OCI-LY7 (cell line): ENCODE data around the gene PARVG. TPM values are rescaled to one million over a fixed set of nuclear protein-coding genes. Genes with fewer than 3 reads are reported as not detected.

Source experiments
- BruUV-seq: library from RNA; stranded (reverse); fragments of 400-500 nt; replicated peaks from 2 replicates; lab custom pipeline; 2021; lab: Mats Ljungman, UMichigan
- CTCF ChIA-PET: fragments of 300-600 bp; sonication (Branson Sonifier 250); formaldehyde crosslinking; loops from one replicate; lab custom pipeline; 2022; ENCODE audit warnings: antibody characterized with exemption; ENCODE audit not compliant: unreplicated experiment; lab: Charles Lee
- POLR2A ChIA-PET: fragments of 300-600 bp; sonication (Branson Sonifier 250); formaldehyde crosslinking; loops from one replicate; lab custom pipeline; 2022; ENCODE audit warnings: antibody characterized with exemption; lab: Charles Lee
- DNase-seq: peaks from one replicate; pipeline ENCODE4 v3.0.0-alpha.2; 2015; ENCODE audit warnings: low spot score
- H2AFZ ChIP-seq: fragments of 200-600 bp; sonication (generic), shearing (Covaris generic); 2 replicates; pipeline ENCODE4 v1.6.1; 2014; ENCODE audit warnings: mild to moderate bottlenecking, antibody characterized with exemption, low read length, moderate library complexity
- H3K27ac ChIP-seq: fragments of 200-600 bp; sonication (generic); 2 replicates; pipeline ENCODE4 v1.5.1; 2014; ENCODE audit warnings: mixed run types, low read depth, mild to moderate bottlenecking, moderate library complexity, low read length, inconsistent platforms; ENCODE audit not compliant: poor library complexity, severe bottlenecking
- H3K36me3 ChIP-seq: fragments of 200-600 bp; sonication (generic); 2 replicates; pipeline ENCODE4 v1.6.1; 2014; ENCODE audit warnings: mild to moderate bottlenecking, antibody characterized with exemption, low read length, moderate library complexity, mixed read lengths; ENCODE audit not compliant: insufficient read depth
- H3K4me1 ChIP-seq: fragments of 200-600 bp; sonication (generic); 2 replicates; pipeline ENCODE4 v1.5.1; 2014; ENCODE audit warnings: mild to moderate bottlenecking, low read length; ENCODE audit not compliant: insufficient read depth, poor library complexity, severe bottlenecking
- H3K4me2 ChIP-seq: fragments of 200-600 bp; sonication (generic); 2 replicates; pipeline ENCODE4 v1.6.1; 2014; ENCODE audit warnings: mild to moderate bottlenecking, low read length
- H3K4me3 ChIP-seq: fragments of 200-600 bp; sonication (generic); 2 replicates; pipeline ENCODE4 v1.5.1; 2014; ENCODE audit warnings: mild to moderate bottlenecking, low read depth, low read length; ENCODE audit not compliant: poor library complexity, severe bottlenecking
- H3K79me2 ChIP-seq: fragments of 200-600 bp; sonication (generic); 2 replicates; pipeline ENCODE4 v1.6.1; 2016; ENCODE audit warnings: low read depth, mild to moderate bottlenecking, low read length, moderate library complexity, mixed read lengths; ENCODE audit not compliant: insufficient read depth
- H3K9me2 ChIP-seq: fragments of 200-600 bp; sonication (generic); 2 replicates; pipeline ENCODE4 v1.6.1; 2016; ENCODE audit warnings: mild to moderate bottlenecking, low read length, mixed read lengths; ENCODE audit not compliant: insufficient read depth
- H3K9me3 ChIP-seq: fragments of 200-600 bp; sonication (generic); 2 replicates; pipeline ENCODE4 v1.6.1; 2014; ENCODE audit warnings: mild to moderate bottlenecking, mixed run types, low read length, mixed read lengths
- H4K20me1 ChIP-seq: fragments of 200-600 bp; sonication (generic); 2 replicates; pipeline ENCODE4 v1.6.1; 2014; ENCODE audit warnings: mild to moderate bottlenecking, antibody characterized with exemption, low read length, moderate library complexity, mixed read lengths; ENCODE audit not compliant: insufficient read depth
- EZH2phosphoT487 ChIP-seq: fragments of 200-600 bp; sonication (generic); IDR thresholded peaks from 2 replicates; pipeline ENCODE4 v1.6.1; 2018; ENCODE audit warnings: low read depth, borderline replicate concordance, mild to moderate bottlenecking, mixed run types, antibody characterized with exemption, low read length, moderate library complexity, mixed read lengths
- intact Hi-C: fragments of 100-400 bp; cut with micrococcal nuclease; formaldehyde crosslinking; loops from one replicate; pipeline ENCODE4 v1.10.0; 2022; ENCODE audit not compliant: unreplicated experiment
- total RNA-seq, 2 experiments: library from RNA; depleted of rRNA in 1 of 2; stranded (reverse); fragments of >200 nt in 1 of 2; shearing (Covaris generic) in 1 of 2; gene quantifications; 2 replicates each; pipeline ENCODE4 v1.2.3, GENCODE V29; 2014 to 2022
- TF ChIP-seq, protein P1 (sequence below): fragments of 200-600 bp; sonication (generic); conservative IDR thresholded peaks from 2 replicates; pipeline ENCODE4 v1.5.1; 2014; ENCODE audit warnings: mild to moderate bottlenecking, antibody characterized with exemption, low read length, moderate library complexity, mixed read lengths

PARVG gene
- total RNA-seq, 2 experiments from 2014 or later: 0.85 to 7.7 TPM

DNA sequence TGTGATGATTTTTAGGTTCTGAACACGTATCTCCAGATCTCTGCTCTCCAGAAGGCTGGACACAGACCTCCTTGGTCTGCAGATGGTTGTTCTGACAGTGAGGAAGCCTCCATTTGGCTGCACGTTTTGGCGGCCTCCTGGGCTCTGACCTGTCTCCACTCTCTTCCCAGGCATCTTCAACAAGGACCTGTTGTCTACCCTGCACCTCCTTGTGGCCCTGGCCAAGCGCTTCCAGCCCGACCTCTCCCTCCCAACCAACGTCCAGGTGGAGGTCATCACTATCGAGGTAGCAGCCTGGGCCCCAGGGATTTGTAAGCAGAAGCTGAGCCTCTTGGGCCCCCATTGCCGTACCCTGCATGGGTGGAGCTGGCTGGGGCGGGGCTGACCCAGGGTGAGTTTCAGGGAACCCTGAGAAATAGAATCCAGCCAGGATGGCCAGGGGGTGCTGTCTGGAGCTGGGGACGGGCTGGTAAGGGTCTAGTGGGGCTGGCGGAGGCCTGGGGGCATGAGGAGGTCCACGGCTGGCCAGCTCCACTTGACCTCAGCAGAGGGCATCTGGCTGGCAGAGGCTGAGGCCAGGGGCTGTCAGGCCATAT, 9.8 kb downstream of the PARVG start:
- no peak for DNase-seq
- H3K4me2 ChIP-seq: no peak overlapping the region
- H3K4me1 ChIP-seq: peaks cover 8% of the 10 kb centered on the region
- H3K9me2 ChIP-seq: no peaks in the 10 kb centered on the region
- intact Hi-C loops: loop anchor here (10.0 kb wide), 1 partner anchor 134 kb away; no protein-coding TSS in a partner anchor
- H3K36me3 ChIP-seq: no peaks in the 10 kb centered on the region
- no peak overlapping the region for H2AFZ ChIP-seq
- no peaks in the 10 kb centered on the region for H4K20me1 ChIP-seq
- TF ChIP-seq, protein P1, sequence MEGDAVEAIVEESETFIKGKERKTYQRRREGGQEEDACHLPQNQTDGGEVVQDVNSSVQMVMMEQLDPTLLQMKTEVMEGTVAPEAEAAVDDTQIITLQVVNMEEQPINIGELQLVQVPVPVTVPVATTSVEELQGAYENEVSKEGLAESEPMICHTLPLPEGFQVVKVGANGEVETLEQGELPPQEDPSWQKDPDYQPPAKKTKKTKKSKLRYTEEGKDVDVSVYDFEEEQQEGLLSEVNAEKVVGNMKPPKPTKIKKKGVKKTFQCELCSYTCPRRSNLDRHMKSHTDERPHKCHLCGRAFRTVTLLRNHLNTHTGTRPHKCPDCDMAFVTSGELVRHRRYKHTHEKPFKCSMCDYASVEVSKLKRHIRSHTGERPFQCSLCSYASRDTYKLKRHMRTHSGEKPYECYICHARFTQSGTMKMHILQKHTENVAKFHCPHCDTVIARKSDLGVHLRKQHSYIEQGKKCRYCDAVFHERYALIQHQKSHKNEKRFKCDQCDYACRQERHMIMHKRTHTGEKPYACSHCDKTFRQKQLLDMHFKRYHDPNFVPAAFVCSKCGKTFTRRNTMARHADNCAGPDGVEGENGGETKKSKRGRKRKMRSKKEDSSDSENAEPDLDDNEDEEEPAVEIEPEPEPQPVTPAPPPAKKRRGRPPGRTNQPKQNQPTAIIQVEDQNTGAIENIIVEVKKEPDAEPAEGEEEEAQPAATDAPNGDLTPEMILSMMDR: no peak
- no peak for TF ChIP-seq EZH2phosphoT487
- H3K9me3 ChIP-seq: no peaks in the 10 kb centered on the region
- POLR2A ChIA-PET: no interaction called here
- CTCF ChIA-PET: no interaction called here
- no TSS peak for BruUV-seq
- H3K4me3 ChIP-seq: no peak overlapping the region
- no peak overlapping the region for H3K27ac ChIP-seq
- no peaks in the 10 kb centered on the region for H3K79me2 ChIP-seq

DNA sequence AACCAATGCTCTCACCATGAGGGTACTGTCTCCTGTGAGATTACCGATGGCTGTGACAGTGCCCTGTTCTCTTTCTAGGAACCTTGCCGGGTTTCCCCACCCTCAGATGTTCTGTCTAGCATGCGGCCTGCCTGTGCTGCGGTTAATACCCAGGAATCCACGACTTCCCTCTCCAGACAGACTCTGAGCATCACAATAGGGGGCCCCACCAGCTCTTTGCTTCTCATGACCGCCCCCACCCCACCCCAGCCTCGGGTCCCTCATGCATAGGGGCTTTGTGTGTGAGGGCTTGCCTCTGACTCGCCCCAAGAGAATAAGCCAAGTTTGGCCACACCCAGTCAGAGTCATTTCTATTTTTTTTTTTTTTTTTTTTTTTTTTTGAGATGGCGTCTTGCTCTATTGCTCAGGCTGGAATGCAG, 10.3 kb downstream of the PARVG start:
- H3K9me3 ChIP-seq: no peaks in the 10 kb centered on the region
- TF ChIP-seq, protein P1: no peak
- CTCF ChIA-PET: no interaction called here
- no peak overlapping the region for H3K4me2 ChIP-seq
- H2AFZ ChIP-seq: no peak overlapping the region
- no peaks in the 10 kb centered on the region for H3K36me3 ChIP-seq
- H3K4me1 ChIP-seq: peaks cover 12% of the 10 kb centered on the region
- no peaks in the 10 kb centered on the region for H3K9me2 ChIP-seq
- DNase-seq: no peak
- POLR2A ChIA-PET: no interaction called here
- H3K4me3 ChIP-seq: no peak overlapping the region
- intact Hi-C loops: loop anchor here (10.0 kb wide), 1 partner anchor 134 kb away; no protein-coding TSS in a partner anchor
- H4K20me1 ChIP-seq: no peaks in the 10 kb centered on the region
- H3K79me2 ChIP-seq: no peaks in the 10 kb centered on the region
- BruUV-seq: no TSS peak
- H3K27ac ChIP-seq: no peak overlapping the region

DNA sequence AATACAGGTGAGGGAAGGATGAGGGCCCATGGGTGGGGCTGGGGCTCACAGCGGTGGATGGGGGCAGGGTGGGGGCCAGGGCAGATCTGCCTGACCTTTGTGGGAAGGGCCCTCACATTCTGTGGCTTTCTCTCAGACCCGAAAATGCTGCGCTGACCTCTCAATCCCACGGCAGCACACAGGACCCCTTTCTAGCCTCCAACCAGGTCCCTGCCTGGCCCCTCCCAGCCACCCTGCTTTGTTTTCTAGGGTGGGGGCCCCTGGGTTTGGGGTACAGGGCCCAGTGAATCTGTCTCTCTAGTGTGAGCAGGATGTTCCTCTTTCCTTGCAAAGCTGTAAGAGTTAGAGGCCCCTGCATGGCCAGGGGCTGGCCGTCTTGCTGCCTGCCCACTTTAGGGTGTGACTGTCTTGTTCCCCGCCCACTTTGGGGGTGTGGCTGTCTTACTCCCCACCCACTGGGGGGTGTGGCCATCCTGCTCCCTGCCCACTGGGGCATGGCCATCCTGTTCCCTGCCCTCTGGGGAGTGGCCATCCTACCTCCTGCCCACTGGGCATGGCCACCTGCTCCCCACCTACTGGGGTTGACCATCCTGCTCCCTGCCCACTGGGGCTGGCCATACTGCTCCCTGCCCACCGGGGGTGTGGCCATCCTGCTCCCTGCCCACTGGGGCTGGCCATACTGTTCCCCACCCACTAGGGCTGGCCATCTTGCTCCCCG, 11.5 kb downstream of the PARVG start:
- ChIA-PET POLR2A (no interaction called here), CTCF (no interaction called here)
- DNase-seq: peak; percentile 41
- Histone ChIP-seq H3K9me3 (no peaks in the 10 kb centered on the region), H3K4me3 (no peak overlapping the region), H3K4me1 (peaks cover 12% of the 10 kb centered on the region), H4K20me1 (no peaks in the 10 kb centered on the region), H3K79me2 (no peaks in the 10 kb centered on the region), H3K4me2 (no peak overlapping the region), H3K9me2 (no peaks in the 10 kb centered on the region), H2AFZ (no peak overlapping the region), H3K36me3 (no peaks in the 10 kb centered on the region), H3K27ac (no peak overlapping the region)
- no TSS peak for BruUV-seq
- intact Hi-C loops: loop anchor here (10.0 kb wide), 1 partner anchor 133 kb away; no protein-coding TSS in a partner anchor
- TF ChIP-seq EZH2phosphoT487: no peak
